ENCODE results near the gene GAREM1.

The GAREM1 gene

DNA sequence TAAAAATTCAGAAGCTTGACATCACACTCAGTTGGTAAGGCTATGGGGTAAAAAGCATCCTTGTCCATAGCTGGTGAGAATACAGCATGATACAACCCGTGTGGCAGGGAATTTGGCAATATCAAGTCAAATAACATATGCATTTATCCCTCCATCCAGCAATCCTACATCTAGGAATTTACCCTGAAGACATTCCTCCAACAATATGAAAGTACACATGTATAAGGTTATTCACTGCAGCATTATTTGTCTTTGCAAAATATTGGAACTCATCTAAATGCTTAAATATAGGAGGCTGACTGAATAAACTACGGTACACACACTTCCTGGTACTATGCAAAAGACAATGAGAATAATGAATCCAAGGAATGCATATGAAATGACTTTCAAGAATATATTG is 179.9 kb downstream of the GAREM1 start:
- H3K36me3 Mint-ChIP-seq, result no peaks in the 10 kb centered on the region
- H3K4me1 Mint-ChIP-seq, result no peaks in the 10 kb centered on the region
- H3K9me3 Mint-ChIP-seq, result no peaks in the 10 kb centered on the region
- H3K27me3 Mint-ChIP-seq, result peaks cover 12% of the 10 kb centered on the region
- no peak overlapping the region for H3K4me3 Mint-ChIP-seq
- no peak overlapping the region for H3K27ac Mint-ChIP-seq

DNA sequence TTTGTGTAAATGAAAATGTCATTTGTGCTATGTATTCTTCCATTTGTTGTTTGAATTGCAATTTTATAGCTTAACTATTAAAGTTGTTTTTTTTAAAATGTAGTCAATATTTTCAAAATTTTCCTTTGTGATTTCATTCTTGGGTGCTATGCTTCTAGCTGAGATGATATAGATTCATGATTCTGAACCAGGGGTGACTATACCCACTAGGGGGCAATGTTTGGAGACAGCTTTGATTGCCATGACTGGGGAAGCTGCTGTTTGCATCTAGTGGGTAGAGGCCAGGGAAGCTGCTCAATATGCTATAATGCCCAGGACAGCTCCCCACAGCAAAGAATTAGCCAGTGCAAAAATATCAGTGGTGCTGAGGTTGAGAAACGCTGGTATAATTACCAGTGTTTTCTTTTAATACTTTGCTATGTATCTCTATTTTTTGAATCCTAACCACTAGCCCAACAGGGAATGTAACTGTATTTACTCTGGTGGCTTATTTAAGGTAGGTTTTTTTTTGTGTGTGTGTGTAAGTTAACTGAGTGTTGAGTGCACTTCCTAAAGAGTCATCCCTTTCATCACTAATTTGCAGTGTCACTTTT is 181.1 kb downstream of the GAREM1 start:
- peaks cover 11% of the 10 kb centered on the region for H3K27me3 Mint-ChIP-seq
- no peak overlapping the region for H3K4me3 Mint-ChIP-seq
- H3K9me3 Mint-ChIP-seq, result no peaks in the 10 kb centered on the region
- no peaks in the 10 kb centered on the region for H3K36me3 Mint-ChIP-seq
- H3K27ac Mint-ChIP-seq, result no peak overlapping the region
- H3K4me1 Mint-ChIP-seq, result no peaks in the 10 kb centered on the region

DNA sequence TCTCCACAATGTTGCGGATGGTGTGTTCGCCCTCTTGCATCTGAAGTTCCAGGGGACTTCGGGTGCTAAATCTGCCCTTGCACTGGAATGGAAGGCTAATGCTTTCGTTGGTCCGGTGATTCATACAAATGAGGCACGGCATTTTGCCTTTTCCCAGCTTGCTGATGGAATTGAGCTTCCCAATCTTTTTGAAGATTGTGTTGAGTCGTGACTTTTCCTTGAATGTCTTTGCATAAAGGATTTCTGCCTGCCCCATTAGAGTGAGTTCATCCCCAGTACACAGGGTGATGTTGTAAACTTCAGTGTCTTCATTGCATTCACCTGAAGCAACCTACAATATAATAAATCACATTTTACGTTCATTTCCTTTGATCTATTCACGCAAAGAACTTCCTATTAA is 182.8 kb downstream of the GAREM1 start:
- peaks cover 9% of the 10 kb centered on the region for H3K27me3 Mint-ChIP-seq
- no peaks in the 10 kb centered on the region for H3K9me3 Mint-ChIP-seq

DNA sequence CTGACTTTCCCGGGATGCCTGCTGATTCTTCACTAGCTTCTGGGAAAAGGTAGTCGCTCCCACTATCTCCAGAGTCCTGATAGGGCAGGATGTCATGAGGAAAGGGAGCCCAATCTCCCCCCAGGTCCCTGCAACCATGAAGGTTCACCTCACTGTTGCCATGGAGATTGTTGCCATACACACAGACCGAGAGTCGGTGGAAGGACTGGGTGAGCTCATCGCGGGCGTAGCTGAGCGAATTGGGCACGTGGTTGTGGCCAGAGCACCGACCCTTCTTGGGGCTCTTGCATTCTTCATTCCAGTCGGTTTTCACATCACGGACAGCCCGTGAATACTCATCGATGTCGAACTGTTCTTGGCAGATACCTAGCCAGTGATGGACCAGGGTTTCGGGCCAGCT is 183.4 kb downstream of the GAREM1 start:
- H3K36me3 Mint-ChIP-seq, result no peaks in the 10 kb centered on the region
- H3K4me3 Mint-ChIP-seq, result no peak overlapping the region
- no peak overlapping the region for H3K27ac Mint-ChIP-seq
- H3K9me3 Mint-ChIP-seq, result no peaks in the 10 kb centered on the region
- H3K27me3 Mint-ChIP-seq, result peaks cover 5% of the 10 kb centered on the region
- no peaks in the 10 kb centered on the region for H3K4me1 Mint-ChIP-seq

More for the DNA sequence above, 182.8 kb downstream of the GAREM1 start:
- H3K27ac Mint-ChIP-seq, result no peak overlapping the region
- H3K4me1 Mint-ChIP-seq, result no peaks in the 10 kb centered on the region
- no peaks in the 10 kb centered on the region for H3K36me3 Mint-ChIP-seq
- no peak overlapping the region for H3K4me3 Mint-ChIP-seq

DNA sequence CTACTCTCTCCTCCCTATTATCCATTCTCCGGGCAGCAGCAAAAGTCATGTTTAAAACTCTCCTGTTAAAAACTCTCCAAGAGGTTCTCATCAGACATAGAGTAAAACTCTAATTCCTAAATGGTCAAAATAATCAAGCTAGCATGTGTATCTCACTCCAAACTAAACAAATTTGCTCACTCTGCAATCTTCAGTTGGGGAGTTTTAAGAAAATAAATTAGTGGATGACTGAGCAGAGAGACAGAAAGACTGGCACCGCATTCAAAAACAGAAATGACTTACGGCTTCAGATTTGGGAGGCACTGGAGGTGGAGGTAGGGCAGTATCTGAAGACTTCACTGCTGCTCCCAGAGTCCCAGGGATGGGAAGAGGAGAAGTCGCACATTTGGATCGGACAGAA is 183.9 kb downstream of the GAREM1 start:
- Mint-ChIP-seq H3K4me3 (no peak overlapping the region), H3K4me1 (no peaks in the 10 kb centered on the region), H3K9me3 (no peaks in the 10 kb centered on the region), H3K27me3 (peaks cover 5% of the 10 kb centered on the region), H3K36me3 (no peaks in the 10 kb centered on the region), H3K27ac (no peak overlapping the region)

DNA sequence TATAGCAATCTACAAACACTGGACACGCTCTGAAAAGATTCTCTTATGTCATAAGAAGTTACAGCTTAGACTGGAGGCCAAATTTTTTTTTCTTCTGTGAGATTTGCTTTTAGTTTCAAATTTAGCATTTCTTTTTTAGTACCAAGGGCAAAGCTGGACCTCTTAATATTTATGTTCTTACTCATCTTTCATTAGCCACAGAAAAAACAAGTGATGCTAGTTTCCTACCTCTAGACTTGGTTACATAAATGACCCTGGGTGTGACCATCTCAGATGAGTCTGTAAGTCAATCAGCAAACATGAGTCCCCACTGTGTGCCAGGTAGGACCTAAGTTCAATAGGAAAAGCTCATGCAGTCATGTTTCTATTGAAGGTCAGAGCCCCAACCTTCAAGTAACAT is 186.4 kb downstream of the GAREM1 start:
- H3K9me3 Mint-ChIP-seq, result no peaks in the 10 kb centered on the region
- H3K27ac Mint-ChIP-seq, result no peak overlapping the region
- peaks cover 5% of the 10 kb centered on the region for H3K27me3 Mint-ChIP-seq
- H3K36me3 Mint-ChIP-seq, result no peaks in the 10 kb centered on the region
- no peaks in the 10 kb centered on the region for H3K4me1 Mint-ChIP-seq
- no peak overlapping the region for H3K4me3 Mint-ChIP-seq

DNA sequence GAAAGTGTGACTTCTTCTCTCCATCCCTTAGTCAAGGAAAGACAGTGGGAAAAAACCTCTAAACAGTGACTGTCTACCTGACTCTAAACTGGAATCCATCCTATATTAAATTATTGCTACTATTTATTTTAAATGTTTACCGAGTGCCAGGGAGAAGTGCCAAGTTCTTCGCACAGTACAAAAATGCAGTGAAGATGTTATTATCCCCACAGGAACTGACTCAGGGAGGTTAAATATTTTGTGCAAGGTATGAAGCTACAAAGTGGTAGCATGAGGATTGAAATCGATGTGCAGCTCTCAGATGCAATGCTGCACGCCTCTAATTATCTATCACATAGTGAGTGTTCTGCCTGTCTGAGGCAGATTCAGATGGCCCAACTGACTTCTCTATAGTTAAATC is 189.8 kb downstream of the GAREM1 start:
- no peaks in the 10 kb centered on the region for H3K9me3 Mint-ChIP-seq
- no peak overlapping the region for H3K4me3 Mint-ChIP-seq
- no peaks in the 10 kb centered on the region for H3K4me1 Mint-ChIP-seq
- H3K36me3 Mint-ChIP-seq, result no peaks in the 10 kb centered on the region
- peaks cover 1% of the 10 kb centered on the region for H3K27me3 Mint-ChIP-seq
- H3K27ac Mint-ChIP-seq, result no peak overlapping the region

DNA sequence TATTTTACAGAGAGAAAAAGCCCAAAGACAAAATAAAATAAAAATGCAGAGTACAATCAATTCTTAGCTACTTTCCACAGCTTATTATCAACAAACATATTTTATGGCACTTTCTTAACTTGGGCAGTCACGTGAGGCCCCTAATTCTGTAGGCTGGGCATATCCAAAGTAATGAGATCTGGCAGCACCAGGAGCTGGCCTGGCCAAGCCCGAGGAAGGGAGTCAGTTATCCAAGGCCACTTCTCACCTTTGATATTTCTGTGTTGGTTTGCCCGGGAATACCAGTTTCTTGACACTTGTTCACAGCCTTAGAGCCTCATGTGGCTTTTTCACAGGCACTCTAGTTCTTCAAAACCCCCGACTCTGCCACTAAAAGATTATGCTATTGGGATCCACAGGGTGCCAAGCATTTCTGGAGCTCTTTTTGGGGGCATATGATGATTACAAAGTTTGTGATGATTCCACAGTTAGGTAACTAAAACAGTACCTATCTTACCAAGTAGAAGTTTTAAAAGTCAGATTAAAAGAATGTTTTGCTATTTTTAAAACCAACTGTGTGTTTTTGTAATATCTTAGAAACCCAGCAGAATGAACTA is 190.4 kb downstream of the GAREM1 start:
- Mint-ChIP-seq H3K27me3 (peaks cover 1% of the 10 kb centered on the region), H3K4me1 (no peaks in the 10 kb centered on the region), H3K9me3 (no peaks in the 10 kb centered on the region), H3K36me3 (no peaks in the 10 kb centered on the region), H3K4me3 (no peak overlapping the region), H3K27ac (no peak overlapping the region)

DNA sequence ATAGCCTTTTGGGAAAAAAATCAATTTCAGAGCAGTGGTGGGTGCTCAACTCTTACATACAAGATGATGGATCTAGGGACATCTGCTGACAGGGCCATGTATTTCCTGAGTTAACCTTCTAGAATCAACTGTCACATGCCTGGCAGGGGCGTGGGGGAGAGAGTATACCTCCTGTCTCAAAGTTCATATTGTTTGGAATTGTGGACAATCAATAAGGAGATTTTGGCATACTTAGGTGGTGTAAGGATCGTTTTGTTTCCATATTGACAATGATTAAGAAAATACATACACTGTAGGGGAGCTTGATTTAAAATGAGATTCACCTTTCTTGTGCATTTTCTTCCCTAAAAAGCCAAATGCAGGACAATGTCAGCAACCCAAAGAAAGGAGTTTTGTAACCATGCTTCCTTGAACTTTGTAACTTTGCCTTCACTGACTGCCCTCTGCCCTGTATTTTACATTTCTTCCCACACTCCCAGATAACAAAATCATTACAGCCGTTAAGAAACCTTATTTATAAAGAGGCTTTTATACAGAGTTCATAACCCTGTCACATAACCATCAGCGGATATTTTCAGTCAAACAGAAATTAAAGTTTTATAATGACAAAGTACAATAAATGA is 192.4 kb downstream of the GAREM1 start:
- Mint-ChIP-seq H3K27me3 (peaks cover 1% of the 10 kb centered on the region), H3K9me3 (no peaks in the 10 kb centered on the region), H3K36me3 (no peaks in the 10 kb centered on the region), H3K4me1 (no peaks in the 10 kb centered on the region), H3K27ac (no peak overlapping the region), H3K4me3 (no peak overlapping the region)

DNA sequence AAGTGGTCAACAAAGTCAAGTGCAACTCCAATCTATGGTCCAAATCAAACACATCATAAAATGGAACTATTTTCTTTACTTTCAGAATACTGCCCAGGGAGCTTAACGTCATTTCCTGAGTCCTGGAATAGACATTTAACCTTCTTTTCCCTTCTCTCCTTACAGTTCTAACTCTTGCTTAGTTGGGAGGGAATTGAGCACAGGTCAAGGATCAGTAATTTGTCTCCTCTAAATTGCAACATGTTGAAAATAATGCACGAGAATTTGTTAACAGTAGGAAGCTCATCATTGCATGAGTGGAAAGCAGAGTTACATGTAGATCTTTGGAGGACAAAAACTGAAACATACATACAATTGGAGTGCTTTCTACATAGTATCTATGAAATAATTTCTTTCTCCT is 193.1 kb downstream of the GAREM1 start:
- H3K9me3 Mint-ChIP-seq, result no peaks in the 10 kb centered on the region
- no peaks in the 10 kb centered on the region for H3K4me1 Mint-ChIP-seq
- peaks cover 1% of the 10 kb centered on the region for H3K27me3 Mint-ChIP-seq
- no peaks in the 10 kb centered on the region for H3K36me3 Mint-ChIP-seq
- H3K27ac Mint-ChIP-seq, result no peak overlapping the region
- no peak overlapping the region for H3K4me3 Mint-ChIP-seq

DNA sequence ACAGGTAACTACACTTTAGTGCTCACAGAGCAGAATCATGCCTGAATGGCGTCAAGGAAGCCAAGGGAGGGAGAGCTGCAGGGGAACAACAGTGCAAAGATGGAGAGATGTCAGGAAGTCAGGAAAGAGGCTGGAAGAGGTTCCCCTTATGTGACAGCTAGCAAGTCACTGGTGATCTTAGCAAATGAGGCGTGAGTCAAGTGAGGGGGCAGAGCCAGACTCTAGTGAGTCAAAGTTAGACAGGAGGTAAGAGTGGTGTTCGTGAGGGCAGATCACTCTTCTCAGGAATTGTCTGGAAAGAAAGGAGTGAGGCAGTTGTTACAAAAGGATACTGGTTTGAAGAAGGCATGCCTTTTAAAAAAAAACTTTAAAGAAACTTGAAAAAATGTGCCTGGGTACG is 193.8 kb downstream of the GAREM1 start:
- Mint-ChIP-seq H3K4me3 (no peak overlapping the region), H3K4me1 (no peaks in the 10 kb centered on the region), H3K27ac (no peak overlapping the region), H3K36me3 (no peaks in the 10 kb centered on the region), H3K27me3 (peaks cover 1% of the 10 kb centered on the region), H3K9me3 (no peaks in the 10 kb centered on the region)

DNA sequence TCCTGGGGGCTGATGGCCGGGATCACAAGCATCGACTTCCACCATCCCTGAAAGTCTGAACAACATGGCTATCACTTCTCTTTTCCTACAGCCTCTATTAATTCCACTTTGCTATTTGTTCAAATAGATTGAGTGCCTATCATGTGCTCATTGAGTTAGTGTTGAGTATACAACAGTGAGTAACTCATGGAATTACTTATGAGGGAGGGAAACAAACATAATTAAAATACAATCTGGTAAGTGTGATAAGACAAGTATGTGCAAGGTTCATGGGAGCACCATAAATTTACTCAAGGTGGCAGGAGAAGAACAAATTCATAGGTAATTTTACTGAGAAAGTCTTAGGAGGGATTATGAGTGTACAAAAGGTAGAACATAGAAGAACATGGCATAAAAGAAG is 194.4 kb downstream of the GAREM1 start:
- Mint-ChIP-seq H3K4me3 (no peak overlapping the region), H3K9me3 (no peaks in the 10 kb centered on the region), H3K27me3 (peaks cover 3% of the 10 kb centered on the region), H3K27ac (no peak overlapping the region), H3K36me3 (no peaks in the 10 kb centered on the region), H3K4me1 (no peaks in the 10 kb centered on the region)

DNA sequence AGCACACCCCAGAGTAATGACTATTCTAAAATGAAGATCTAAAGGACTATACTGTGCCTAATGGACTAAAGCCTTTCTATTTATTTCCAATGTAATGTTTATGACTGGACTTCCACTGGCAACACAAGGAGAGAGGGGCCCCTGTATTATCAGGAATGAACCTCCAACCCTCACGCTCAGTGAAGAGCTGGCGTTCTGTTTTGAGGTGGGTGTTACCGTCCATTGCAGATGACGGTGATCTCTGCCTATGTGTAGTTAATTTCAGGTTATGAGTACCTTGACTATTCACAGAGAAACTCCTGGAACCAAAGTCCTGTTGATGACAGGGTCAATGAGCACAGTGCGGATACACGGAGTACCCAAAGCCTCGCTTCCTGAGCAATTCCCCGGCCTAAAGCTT is 195.5 kb downstream of the GAREM1 start:
- H3K4me3 Mint-ChIP-seq, result no peak overlapping the region
- H3K27me3 Mint-ChIP-seq, result peaks cover 3% of the 10 kb centered on the region
- H3K9me3 Mint-ChIP-seq, result no peaks in the 10 kb centered on the region
- no peaks in the 10 kb centered on the region for H3K36me3 Mint-ChIP-seq
- H3K4me1 Mint-ChIP-seq, result no peaks in the 10 kb centered on the region
- no peak overlapping the region for H3K27ac Mint-ChIP-seq

DNA sequence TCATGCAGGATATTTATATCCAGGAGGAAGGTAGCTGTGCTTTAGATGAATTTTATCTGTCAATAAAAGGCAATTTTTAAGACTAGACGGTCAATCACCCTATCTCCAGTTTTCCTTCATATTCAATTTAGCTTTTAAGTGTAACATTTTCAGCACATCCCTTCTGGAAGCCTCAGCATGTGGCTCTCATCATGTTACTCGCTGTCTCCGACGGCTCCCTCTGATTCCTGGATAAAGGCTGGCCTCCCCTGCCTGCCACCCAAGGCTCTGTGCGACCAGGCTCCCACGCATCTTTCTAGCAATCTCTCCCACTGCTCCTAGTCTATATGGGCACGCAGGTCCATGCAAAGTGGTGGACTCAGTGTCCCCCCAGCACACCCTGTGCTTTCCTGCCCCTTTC is 196.4 kb downstream of the GAREM1 start:
- no peaks in the 10 kb centered on the region for H3K36me3 Mint-ChIP-seq
- peaks cover 3% of the 10 kb centered on the region for H3K27me3 Mint-ChIP-seq
- no peaks in the 10 kb centered on the region for H3K4me1 Mint-ChIP-seq
- H3K4me3 Mint-ChIP-seq, result no peak overlapping the region
- no peaks in the 10 kb centered on the region for H3K9me3 Mint-ChIP-seq
- H3K27ac Mint-ChIP-seq, result no peak overlapping the region

DNA sequence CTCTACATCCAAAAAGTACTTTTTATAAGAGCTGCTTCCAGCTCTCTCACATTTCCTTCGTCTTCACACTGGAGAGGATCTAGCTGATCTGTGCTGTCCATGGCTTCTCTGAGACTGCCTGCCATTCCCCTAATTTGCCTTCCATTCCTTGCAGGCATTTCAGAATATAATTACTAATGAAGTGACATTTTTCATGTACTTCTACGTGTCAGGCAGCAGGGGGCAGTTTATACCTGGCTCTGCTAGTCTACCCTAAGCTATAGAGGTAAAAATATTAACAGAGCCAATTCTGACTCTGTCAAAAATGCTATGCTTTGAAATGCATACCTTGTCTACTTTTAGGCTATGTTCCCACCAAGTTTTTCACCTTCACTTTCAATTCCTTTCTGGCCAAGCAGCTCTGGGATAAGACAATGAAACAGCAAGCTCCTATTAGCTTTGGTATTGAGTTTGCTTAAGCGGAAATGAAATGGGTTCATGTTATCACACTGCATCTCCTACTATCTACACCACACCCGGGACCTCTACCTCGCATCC is 198.9 kb downstream of the GAREM1 start:
- Mint-ChIP-seq H3K27me3 (peaks cover 2% of the 10 kb centered on the region), H3K4me3 (no peak overlapping the region), H3K4me1 (no peaks in the 10 kb centered on the region)

DNA sequence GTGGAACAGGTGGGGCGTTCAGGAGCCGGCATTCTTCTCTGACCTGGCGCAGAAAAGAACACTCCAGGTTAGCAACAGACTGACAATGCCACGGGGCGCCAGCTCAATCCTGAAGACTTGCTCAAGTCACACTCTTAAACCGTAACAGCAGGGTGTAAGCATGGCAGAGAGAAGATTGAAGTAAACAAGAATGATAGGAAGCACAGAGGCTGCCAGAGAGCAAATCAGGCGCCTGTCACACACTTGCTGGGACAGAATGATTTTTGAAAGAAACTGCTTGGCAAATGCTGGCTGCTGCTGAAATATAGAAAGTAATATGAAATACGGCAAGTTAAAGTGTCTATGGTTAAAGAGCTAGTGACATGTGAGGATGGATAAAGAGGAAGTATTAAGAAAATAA is 200.3 kb downstream of the GAREM1 start:
- Mint-ChIP-seq H3K36me3 (no peaks in the 10 kb centered on the region), H3K4me3 (no peak overlapping the region), H3K9me3 (no peaks in the 10 kb centered on the region), H3K4me1 (no peaks in the 10 kb centered on the region), H3K27ac (no peak overlapping the region), H3K27me3 (peaks cover 3% of the 10 kb centered on the region)

More for the DNA sequence above, 198.9 kb downstream of the GAREM1 start:
- H3K36me3 Mint-ChIP-seq, result no peaks in the 10 kb centered on the region
- H3K9me3 Mint-ChIP-seq, result no peaks in the 10 kb centered on the region
- H3K27ac Mint-ChIP-seq, result no peak overlapping the region

Data from activated naive CD4-positive, alpha-beta T cell treated with anti-CD3 and anti-CD28 coated beads, Interleukin-2, amount 50 U/mL, for 24 hours (primary cell).